Adrenal gland (tissue), 5 donors: ENCODE measurements around the gene BCL11B.

Source experiments
- CTCF ChIP-seq, 6 experiments: fragments of 450-650 bp in 4 of 6; fragments of 200-600 bp in 2 of 6; sonication (generic) in 1 of 6; IDR thresholded peaks; 1 replicate in 5 of 6; 2 replicates in 1 of 6; pipeline versions ENCODE4 v1.5.1 to v1.8.0; 2016 to 2021; ENCODE audit warnings: antibody characterized with exemption in 6 of 6, mild to moderate bottlenecking in 2 of 6, moderate library complexity in 1 of 6
- POLR2A ChIP-seq, 2 donors: fragments of 450-650 bp; IDR thresholded peaks; one replicate each; pipeline ENCODE4 v1.6.1; 2017; ENCODE audit warnings: antibody characterized with exemption in 2 of 2, mild to moderate bottlenecking in 2 of 2, moderate library complexity in 1 of 2
- donor health status: DM: no; HTN: no; CAD: no.

- no peak for TF ChIP-seq CTCF (IDR thresholded peaks at IDR 0.05)
- TF ChIP-seq POLR2A (IDR thresholded peaks at IDR 0.05): no peak
These were observed 18.1 kb downstream of the BCL11B start for GRCh38 chr14:99253890-99254289.
